OCI-LY3 (cell line): ENCODE results near the gene RPGR.

Experiments used
- H2AFZ ChIP-seq: fragments of 200-600, 300-600 bp; shearing (Covaris generic); 2 replicates; pipeline ENCODE4 v1.6.0; 2014; ENCODE audit warnings: antibody characterized with exemption, low read depth, low read length
- H3K27ac ChIP-seq: fragments of 200-600, 300-600 bp; sonication (generic); 2 replicates; pipeline ENCODE4 v1.5.1; 2014; ENCODE audit warnings: mild to moderate bottlenecking, low read length, moderate library complexity, mixed read lengths
- H3K27me3 ChIP-seq: fragments of 200-600, 300-600 bp; sonication (generic); 2 replicates; pipeline ENCODE4 v1.6.1; 2014; ENCODE audit warnings: low read depth, low read length, mixed read lengths
- H3K36me3 ChIP-seq: fragments of 200-600, 300-600 bp; sonication (generic); replicated peaks from 2 replicates; pipeline ENCODE3; 2014; ENCODE audit warnings: low read depth, low read length, mixed read lengths
- H3K4me1 ChIP-seq: fragments of 300-600, 200-600 bp; sonication (generic); 2 replicates; pipeline ENCODE4 v1.6.1; 2014; ENCODE audit warnings: low read length, mixed read lengths
- H3K4me2 ChIP-seq: fragments of 200-600, 300-600 bp; sonication (generic); 2 replicates; pipeline ENCODE4 v1.6.1; 2014; ENCODE audit warnings: low read length, mixed read lengths
- H3K4me3 ChIP-seq: fragments of 300-600, 200-600 bp; sonication (generic); 2 replicates; pipeline ENCODE4 v1.5.1; 2014; ENCODE audit warnings: antibody characterized with exemption, mild to moderate bottlenecking, low read length, moderate library complexity
- H3K79me2 ChIP-seq: fragments of 300-600, 200-600 bp; shearing (Covaris generic); 2 replicates; pipeline ENCODE4 v1.6.1; 2014; ENCODE audit warnings: mild to moderate bottlenecking, low read length, mixed read lengths
- H3K9ac ChIP-seq: fragments of 300-600, 200-600 bp; shearing (Covaris generic); 2 replicates; pipeline ENCODE4 v1.6.0; 2014; ENCODE audit warnings: mild to moderate bottlenecking, low read length, moderate library complexity
- H3K9me3 ChIP-seq: fragments of 200-600, 300-600 bp; shearing (Covaris generic); 2 replicates; pipeline ENCODE4 v1.6.1; 2014; ENCODE audit warnings: low read length, mixed read lengths; ENCODE audit not compliant: insufficient read depth
- H4K20me1 ChIP-seq: fragments of 200-600, 300-600 bp; sonication (generic); 2 replicates; pipeline ENCODE4 v1.6.1; 2016; ENCODE audit warnings: low read length, mixed read lengths; ENCODE audit not compliant: insufficient read depth
- CTCF ChIP-seq: fragments of 200-600, 300-600 bp; sonication (generic); IDR thresholded peaks from 2 replicates; pipeline ENCODE4 v1.5.1; 2014; ENCODE audit warnings: antibody characterized with exemption, low read length, low read depth
- EZH2phosphoT487 ChIP-seq: fragments of 200-600 bp; shearing (Covaris generic); IDR thresholded peaks from 2 replicates; pipeline ENCODE4 v1.6.1; 2018; ENCODE audit warnings: antibody characterized with exemption, mixed run types, low read depth

The RPGR gene

GRCh38 chrX:38273453-38273852, 53.9 kb downstream of the RPGR start:
- peaks cover under 1% of the 10 kb centered on the region; the same call in 1 of the 2 replicates for H3K9me3 ChIP-seq
- no peak for TF ChIP-seq EZH2phosphoT487
- TF ChIP-seq CTCF: no peak
- no peak overlapping the region for H2AFZ ChIP-seq
- no peaks in the 10 kb centered on the region for H3K79me2 ChIP-seq
- H3K36me3 ChIP-seq: peaks cover 50% of the 10 kb centered on the region
- H3K27ac ChIP-seq: no peak overlapping the region
- no peaks in the 10 kb centered on the region for H4K20me1 ChIP-seq
- no peaks in the 10 kb centered on the region for H3K27me3 ChIP-seq
- H3K4me2 ChIP-seq: no peak overlapping the region
- no peak overlapping the region for H3K9ac ChIP-seq
- peaks cover 30% of the 10 kb centered on the region for H3K4me1 ChIP-seq
- H3K4me3 ChIP-seq: no peak overlapping the region

- Histone ChIP-seq H3K27me3 (no peaks in the 10 kb centered on the region), H3K27ac (peak overlapping the region; percentile 51), H3K36me3 (peaks cover 58% of the 10 kb centered on the region)
Observed at GRCh38 chrX:38271154-38271716, 56.1 kb downstream of the RPGR start.

GRCh38 chrX:38268011-38268410, 59.3 kb downstream of the RPGR start:
- Histone ChIP-seq H3K4me2 (no peak overlapping the region), H4K20me1 (no peaks in the 10 kb centered on the region), H3K79me2 (no peaks in the 10 kb centered on the region), H3K4me3 (no peak overlapping the region), H3K36me3 (peaks cover 39% of the 10 kb centered on the region), H3K9ac (no peak overlapping the region), H3K27ac (peak overlapping the region; percentile 21; the same call in 1 of the 2 replicates), H3K9me3 (peaks cover 3% of the 10 kb centered on the region; the same call in 1 of the 2 replicates), H3K27me3 (no peaks in the 10 kb centered on the region), H3K4me1 (peaks cover 24% of the 10 kb centered on the region), H2AFZ (no peak overlapping the region)
- TF ChIP-seq CTCF (no peak), EZH2phosphoT487 (no peak)

More at GRCh38 chrX:38271154-38271716, 56.1 kb downstream of the RPGR start:
- peaks cover 3% of the 10 kb centered on the region; the same call in 1 of the 2 replicates for H3K9me3 ChIP-seq
- H3K4me1 ChIP-seq: peaks cover 37% of the 10 kb centered on the region
- H2AFZ ChIP-seq: no peak overlapping the region
- H3K4me3 ChIP-seq: no peak overlapping the region
- H4K20me1 ChIP-seq: no peaks in the 10 kb centered on the region
- peak overlapping the region; percentile 40 for H3K4me2 ChIP-seq
- no peaks in the 10 kb centered on the region for H3K79me2 ChIP-seq
- TF ChIP-seq CTCF (no peak), EZH2phosphoT487 (no peak)
- no peak overlapping the region for H3K9ac ChIP-seq

GRCh38 chrX:38262715-38263620, 64.3 kb downstream of the RPGR start:
- no peak overlapping the region for H3K4me2 ChIP-seq
- no peak overlapping the region for H2AFZ ChIP-seq
- TF ChIP-seq CTCF (no peak), EZH2phosphoT487 (no peak)
- no peak overlapping the region for H3K4me3 ChIP-seq
- H3K36me3 ChIP-seq: peaks cover 4% of the 10 kb centered on the region
- peaks cover 3% of the 10 kb centered on the region for H3K4me1 ChIP-seq
- H3K27ac ChIP-seq: no peak overlapping the region
- no peaks in the 10 kb centered on the region for H3K9me3 ChIP-seq
- no peaks in the 10 kb centered on the region for H3K79me2 ChIP-seq
- no peaks in the 10 kb centered on the region for H3K27me3 ChIP-seq
- no peaks in the 10 kb centered on the region for H4K20me1 ChIP-seq
- no peak overlapping the region for H3K9ac ChIP-seq
